HepG2 (cell line): ENCODE results near the gene OR5M11.

Experiments
- KDM1A ChIP-seq: IDR thresholded peaks from 2 replicates; pipeline ENCODE4 v1.6.1; 2016; ENCODE audit warnings: missing compliant biosample characterization
- MAFF ChIP-seq: IDR thresholded peaks from 2 replicates; pipeline ENCODE4 v1.6.1; 2011; ENCODE audit warnings: low read depth, low read length, improper control_type of control experiment
- NR2C2 ChIP-seq: sonication (generic); formaldehyde crosslinking; IDR thresholded peaks from 2 replicates; pipeline ENCODE4 v1.4.0; 2020; ENCODE audit warnings: missing genetic modification reagents, mild to moderate bottlenecking, moderate library complexity, borderline replicate concordance
- NR2F1 ChIP-seq, 2 experiments: fragments of 450-650 bp in 1 of 2; formaldehyde crosslinking in 1 of 2; IDR thresholded peaks; 2 replicates each; pipeline versions ENCODE4 v1.5.0 to v1.6.1; 2016 to 2020; ENCODE audit warnings: mild to moderate bottlenecking in 1 of 2, missing compliant biosample characterization in 1 of 2, missing genetic modification reagents in 1 of 2, moderate library complexity in 1 of 2
- POLR2A ChIP-seq, 2 experiments: IDR thresholded peaks; 2 replicates each; pipeline ENCODE4 v1.6.1; 2011; ENCODE audit warnings: low read depth in 2 of 2, low read length in 2 of 2, mild to moderate bottlenecking in 1 of 2, moderate library complexity in 1 of 2; ENCODE audit not compliant: insufficient read depth in 1 of 2
- RAD21 ChIP-seq: fragments of 450-650 bp; formaldehyde crosslinking; IDR thresholded peaks from 2 replicates; pipeline ENCODE4 v1.5.0; 2020; ENCODE audit warnings: mild to moderate bottlenecking
- ZKSCAN8 ChIP-seq: IDR thresholded peaks from 2 replicates; pipeline ENCODE4 v1.6.1; 2016; ENCODE audit warnings: borderline replicate concordance, missing genetic modification reagents, missing compliant biosample characterization
- TF ChIP-seq, protein P1 (sequence below): IDR thresholded peaks from 2 replicates; pipeline ENCODE4 v1.6.1; 2012; ENCODE audit warnings: inconsistent platforms

DNA sequence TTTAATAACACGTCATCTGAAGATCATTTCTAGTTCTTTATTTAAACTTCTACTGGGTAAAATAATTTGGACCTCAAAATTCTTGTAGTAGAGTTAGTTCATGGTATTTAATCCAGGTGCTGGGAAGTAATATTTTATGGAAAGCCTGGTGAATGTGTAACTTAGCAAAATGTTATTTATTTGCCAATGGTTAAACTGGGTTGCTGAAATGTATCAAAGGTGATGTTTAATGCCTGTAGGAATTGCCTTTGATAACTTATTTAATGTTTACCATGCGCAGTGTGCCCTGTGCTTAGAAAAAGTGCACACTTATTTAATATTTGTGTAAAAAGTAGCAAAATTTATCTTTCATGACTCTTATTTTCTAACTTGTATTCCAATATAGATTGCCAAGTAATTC is 11.2 kb downstream of the OR5M11 start:
- no peak for TF ChIP-seq NR2F1 (CRISPR knock-in tag; IDR thresholded peaks at IDR 0.05)
- TF ChIP-seq MAFF = no peak
- no peak for TF ChIP-seq ZKSCAN8
- no peak for TF ChIP-seq KDM1A
- TF ChIP-seq POLR2A (IDR thresholded peaks at IDR 0.05; ENCODE audit: insufficient read depth in 1 of 2, low read depth in 2 of 2, low read length in 2 of 2) = no peak
- TF ChIP-seq RAD21 (CRISPR knock-in tag) = no peak
- no peak for TF ChIP-seq NR2C2 (CRISPR knock-in tag)
- TF ChIP-seq, protein P1, sequence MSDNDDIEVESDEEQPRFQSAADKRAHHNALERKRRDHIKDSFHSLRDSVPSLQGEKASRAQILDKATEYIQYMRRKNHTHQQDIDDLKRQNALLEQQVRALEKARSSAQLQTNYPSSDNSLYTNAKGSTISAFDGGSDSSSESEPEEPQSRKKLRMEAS = no peak
